ENCODE results near the gene PLB1. TPM values are rescaled to one million over a fixed set of nuclear protein-coding genes. Genes with fewer than 3 reads are reported as not detected.

Gene PLB1
- total RNA-seq, 1 donor from 2014 or later: 1.9 TPM

DNA sequence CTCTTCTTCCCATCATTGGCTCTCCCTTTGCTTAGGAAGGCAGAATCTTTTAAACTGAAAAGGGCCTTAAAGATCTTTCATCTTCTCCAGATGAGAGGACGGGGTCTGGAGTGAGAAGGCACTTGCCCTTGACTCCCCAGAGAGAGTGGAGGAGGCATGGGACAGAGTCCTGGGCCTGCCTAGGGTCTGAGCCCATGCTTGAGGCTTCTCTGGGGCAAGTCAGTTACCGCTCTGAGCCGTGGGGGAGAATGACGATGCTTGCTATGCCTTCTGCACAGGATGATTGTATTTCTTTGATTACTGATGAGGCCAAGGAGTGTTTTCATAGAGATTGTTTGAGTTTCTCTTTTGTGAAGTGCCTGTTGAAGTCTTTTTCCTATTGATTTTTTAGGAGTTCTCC is 921 bp downstream of the PLB1 start:
- no peak for DNase-seq (ENCODE audit: low spot score)

DNA sequence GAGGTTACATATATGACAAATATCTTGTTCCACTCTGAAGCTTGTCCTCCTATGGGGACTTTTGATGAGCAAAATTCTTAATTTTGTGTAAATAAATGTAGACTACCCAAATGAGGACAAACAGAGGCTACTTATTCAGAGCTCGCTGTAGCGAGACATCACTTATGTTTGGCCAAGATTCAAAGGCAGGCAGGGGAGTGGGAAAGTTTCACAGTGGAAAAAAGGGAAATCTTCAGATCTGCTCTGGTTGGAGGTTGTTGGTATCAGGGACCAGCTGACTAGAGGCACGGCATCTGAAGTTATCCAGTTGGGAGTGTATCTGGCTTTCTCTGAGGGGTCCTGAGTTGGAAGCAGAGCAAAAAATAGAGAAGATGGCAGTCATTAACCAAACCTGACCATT is 1.3 kb downstream of the PLB1 start:
- no peak for DNase-seq (ENCODE audit: low spot score)

DNA sequence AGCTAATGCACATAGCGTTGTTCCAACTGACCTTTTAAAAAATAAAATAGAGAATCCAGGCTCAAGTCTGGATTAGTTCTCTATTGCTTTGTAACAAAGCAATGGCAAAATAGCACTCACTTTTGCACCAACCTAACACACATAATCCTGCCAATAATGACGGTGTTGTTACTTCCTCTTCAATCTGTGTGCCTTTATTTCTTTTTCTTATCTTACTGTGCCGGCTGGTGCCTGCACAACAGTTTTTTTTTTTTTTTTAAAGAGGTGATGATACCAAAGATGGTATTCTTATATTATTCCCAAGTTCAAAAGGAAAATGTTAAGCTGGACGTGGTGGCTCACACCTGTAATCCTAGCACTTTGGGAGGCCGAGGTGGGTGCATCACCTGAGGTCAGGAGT is 3.4 kb downstream of the PLB1 start:
- DNase-seq (ENCODE audit: low spot score): no peak

DNA sequence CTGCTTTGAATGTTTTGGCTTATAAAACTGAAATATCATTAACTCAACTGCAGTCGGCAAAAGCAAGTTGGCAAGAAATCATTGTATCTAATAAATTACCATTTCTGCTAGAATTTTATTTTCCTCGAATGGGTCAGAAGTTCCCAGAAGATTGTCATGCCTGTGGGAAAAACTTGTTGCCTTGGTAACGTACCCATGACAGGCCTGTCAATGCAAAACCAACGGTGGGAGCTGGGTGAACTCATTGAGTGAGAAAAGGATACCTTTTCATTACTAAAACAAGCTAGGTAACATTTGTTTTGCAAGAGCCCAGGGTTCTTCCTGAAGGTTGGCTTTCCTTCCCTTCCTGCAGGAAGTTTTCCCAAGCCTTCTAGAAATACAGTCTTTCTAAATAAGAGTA is 9.5 kb downstream of the PLB1 start:
- no peak for DNase-seq (ENCODE audit: low spot score)

DNA sequence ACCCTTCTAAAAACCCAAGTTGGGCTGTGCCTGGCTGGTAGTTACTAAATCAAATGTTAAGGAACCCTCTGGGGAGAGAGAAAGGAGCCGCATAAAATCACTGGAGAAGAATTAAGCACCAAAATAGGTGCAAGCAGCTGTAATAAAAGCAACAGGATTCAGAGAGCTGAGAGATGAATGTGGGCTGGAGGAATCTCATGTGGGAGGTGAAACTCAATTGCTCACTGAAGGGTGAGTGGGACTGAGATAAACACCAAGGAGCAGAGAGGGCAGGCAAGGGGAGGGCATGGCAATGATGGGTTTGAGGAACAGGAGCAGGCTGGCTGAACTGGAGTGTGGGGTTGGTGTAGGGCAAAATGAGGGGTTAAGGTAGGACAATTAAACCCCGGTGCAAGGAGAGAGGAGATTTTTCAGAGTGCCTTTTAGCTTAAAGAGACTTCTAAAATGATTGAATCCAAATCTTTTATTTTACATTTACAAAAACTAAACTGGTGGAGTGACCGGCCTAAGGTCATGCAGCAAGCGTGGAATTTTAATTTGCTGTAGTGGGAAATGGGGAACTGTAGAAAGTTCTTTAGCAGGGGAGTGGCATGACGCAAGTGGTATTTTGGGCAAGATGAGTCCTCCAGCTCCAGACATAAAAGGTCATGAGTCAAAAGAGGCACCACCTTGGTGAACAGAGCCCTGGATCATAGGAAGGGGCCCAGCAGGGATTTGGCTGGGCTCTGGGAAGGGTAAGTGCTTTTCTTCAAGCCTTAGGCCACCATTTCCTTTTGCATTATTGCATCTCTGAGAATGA is 10.5 kb downstream of the PLB1 start:
- DNase-seq (ENCODE audit: low spot score): no peak

DNA sequence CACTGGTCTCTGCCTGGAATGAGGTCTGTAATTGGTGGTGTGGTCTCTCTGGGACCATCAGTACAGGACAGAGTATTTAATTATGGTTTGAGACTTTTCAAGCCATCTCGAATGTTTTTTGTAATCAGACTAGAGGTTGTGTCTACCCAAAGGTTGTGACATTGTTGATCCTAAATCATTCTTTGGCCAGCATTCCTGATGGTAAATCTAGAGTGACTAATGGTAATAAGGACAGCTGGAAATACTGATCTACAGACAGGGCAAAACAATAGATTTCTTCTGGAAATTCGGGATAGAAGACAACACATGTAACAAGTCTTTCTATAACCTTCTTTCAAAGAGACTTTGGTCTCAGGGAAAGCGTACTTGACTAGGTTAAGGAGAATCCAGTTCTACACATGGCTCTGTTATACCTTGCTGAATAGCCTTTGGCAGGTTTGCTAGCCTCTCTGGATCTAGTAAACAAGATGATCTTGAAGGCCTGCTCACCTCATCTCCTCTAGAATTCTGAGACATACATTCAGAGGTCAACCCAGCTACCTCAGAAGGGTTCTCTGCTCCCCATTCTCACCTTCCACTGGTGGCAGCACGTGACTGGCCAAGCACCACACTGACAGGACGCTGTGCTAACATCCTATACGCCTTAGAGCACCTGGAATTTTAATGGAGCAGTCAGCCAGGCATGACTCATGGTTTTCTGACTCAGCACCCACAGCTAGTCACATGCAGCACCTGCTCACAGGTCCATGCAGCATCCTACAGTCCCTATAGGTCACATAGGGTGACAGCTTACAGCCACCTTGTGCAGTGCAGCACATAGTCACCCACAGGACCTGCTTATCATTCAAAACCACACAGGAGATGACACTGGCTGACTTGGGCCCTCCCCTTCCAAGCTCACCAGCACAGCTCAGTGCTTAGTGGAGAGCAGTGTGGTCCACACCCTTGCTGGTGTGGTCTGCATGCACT is 12.2 kb downstream of the PLB1 start:
- DNase-seq (ENCODE audit: low spot score): no peak

DNA sequence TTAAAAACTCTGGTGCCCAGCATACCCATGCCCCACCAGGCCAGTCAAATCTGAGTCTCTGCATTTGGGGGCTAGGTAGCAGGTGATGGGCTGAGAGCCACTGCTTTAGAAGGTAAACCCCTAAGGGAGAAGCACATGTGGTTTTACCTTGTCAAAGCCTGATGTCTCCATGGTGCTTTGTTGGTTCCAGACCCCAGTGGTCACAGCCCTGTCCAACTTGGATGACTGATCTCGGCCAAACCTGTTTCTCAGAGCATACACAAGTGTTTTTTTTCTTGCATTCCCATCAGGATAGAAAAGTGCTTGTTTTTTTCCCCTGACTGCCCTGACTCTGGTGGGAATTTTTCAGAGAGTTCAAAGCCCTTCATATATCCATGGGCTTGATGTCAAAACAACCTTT is 13.5 kb downstream of the PLB1 start:
- no peak for DNase-seq (ENCODE audit: low spot score)

DNA sequence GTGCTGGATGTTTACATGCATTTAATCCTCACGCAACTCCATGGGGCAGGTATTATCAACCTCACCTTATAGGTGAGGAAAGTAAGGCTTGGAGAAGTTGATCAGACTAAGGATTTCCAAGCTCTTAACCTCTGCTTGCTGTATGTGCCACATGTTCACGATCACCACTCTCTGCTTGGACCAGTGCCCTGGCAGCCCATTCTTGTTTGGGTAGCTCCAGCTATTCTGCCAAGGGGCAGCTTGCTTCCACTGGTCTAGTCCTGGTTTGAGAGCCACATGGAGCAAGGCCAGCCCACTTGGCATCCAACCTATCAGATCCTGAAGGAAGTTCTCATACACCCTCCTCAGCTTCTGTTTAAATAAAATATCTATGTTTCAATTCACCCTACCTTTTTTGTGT is 14.3 kb downstream of the PLB1 start:
- no peak for DNase-seq (ENCODE audit: low spot score)

DNA sequence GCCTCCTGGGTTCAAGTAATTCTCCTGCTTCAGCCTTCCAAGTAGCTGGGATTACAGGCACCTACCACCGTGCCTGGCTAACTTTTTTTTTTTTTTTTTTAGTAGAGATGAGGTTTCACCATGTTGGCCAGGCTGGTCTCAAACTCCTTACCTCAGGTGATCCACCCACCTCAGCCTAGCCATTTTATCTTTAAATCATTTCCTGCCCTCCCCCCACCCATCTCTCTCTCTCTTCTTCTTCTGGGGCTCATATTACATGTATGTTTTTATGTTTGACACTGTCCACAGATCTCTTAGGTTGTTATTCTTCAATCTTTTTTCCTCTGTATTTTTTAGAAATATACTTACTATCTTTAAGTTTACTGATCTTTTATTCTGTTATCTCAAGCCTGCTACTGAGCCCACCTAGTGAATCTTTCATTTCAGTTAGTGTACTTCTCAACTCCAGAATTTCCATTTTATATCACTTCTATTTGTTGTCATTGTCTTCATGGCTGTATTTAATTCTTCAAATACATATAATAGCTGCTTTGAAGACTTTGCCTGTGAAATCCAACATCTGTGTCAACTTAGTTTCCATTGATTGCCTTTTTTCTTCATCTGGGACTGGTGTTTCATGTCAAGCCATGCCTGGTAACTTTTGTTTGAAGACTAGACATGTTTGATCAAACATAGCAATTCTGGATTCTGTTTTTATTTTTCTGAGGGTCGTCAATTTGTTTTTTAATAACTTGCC is 16.2 kb downstream of the PLB1 start:
- DNase-seq (ENCODE audit: low spot score): no peak

DNA sequence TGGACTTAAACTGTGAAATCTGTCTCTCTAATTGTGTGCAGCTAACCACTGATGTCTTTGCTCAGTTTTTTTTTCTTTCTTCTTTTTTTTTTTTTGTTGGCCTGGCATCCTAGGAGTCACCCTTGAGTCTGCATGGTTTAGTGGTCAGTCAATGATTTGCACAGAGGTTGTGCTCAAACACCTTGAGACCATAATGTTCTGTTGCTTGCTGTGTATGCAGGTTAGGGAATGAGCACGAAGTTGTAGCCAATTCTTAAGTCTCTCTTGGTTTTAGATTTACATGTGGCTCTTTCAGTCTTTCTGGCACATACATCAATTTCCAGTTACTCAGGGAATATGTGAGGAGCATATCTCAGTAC is 16.7 kb downstream of the PLB1 start:
- no peak for DNase-seq (ENCODE audit: low spot score)

DNA sequence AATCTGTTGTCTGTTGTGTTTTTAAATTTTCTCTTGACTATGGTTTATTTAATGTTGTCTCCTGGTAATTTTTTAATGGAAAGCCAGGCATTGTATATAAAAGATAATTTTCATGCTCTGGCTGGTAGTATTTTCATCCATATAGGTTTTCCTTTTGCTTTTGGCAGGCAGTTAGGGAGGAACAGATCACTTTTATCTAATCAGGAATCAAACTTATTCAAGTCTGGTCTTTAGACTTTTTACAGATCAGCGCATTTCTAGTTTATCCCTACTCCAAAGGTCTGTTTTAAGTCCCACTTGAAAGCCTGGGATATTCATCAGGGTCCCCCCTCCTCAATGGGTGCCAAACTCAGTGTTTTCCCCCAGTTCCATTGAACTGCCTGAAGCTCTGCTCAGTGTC is 17.2 kb downstream of the PLB1 start:
- DNase-seq (ENCODE audit: low spot score): peak; percentile 88

DNA sequence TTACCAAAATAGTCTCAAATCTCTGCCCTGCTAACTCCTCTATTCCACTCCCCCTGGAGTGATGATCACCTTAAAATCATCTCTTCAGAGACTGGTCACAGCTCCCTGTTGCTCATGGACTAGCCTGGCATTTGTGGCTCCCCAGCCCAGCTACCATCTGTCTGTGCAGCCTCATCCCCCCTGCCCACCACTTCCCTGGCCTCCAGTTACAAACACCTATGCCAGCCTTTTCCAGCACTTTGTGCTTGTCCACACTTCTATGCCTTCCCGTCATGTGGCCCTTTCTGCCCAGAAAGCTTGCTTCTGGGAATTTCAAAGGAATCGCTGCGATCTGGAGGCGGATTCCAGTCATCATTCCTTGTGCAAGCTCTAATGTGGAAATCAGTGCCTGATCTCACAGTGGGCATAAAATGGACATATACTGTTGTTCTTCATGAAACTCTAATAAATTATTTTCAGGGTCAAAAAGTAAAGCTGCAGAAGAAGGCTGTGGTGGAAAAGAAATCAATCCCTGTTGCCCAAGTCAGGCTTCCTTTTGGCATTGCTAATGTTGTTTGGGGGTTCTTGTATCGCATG is 19.4 kb downstream of the PLB1 start:
- no peak for DNase-seq (ENCODE audit: low spot score)

DNA sequence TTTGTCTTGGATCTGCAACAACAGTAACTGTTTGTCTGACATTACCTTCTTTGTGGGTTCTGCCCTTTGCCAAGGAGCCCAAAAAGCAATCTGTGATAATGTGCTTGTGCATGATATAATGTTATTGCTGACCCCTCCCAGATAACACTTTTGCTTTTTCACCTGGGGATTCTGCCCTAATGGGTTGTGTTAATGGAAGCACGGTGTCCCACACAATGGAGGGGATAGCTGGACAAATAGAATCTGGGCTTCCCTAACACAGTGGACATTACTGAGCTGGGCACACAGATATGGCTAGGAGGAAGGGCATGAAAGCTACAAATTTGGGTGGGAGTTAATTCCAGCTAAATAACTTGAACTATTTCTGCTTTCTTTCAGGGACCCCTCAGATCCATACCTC is 20.6 kb downstream of the PLB1 start:
- DNase-seq (ENCODE audit: low spot score): no peak

DNA sequence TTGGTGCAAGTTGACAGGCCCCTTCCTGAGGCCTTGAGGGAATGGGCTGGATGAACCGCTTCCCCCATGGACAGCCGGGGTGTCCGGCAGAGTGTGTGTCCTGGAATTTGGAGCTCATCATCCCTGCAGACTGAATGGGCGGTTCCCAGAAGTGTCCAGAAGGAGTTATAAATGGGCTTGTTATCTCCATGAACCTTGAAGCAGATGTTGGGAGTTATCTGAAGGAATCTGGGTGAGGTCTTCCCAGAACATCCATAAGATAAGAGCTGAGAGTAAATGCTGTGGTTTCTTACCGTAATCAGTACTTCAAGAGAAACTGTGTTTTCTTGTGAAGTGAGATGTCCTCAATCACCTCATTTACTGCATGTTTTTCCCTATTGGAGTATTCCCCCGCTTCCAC is 21.1 kb downstream of the PLB1 start:
- DNase-seq (ENCODE audit: low spot score): peak; percentile 93

DNA sequence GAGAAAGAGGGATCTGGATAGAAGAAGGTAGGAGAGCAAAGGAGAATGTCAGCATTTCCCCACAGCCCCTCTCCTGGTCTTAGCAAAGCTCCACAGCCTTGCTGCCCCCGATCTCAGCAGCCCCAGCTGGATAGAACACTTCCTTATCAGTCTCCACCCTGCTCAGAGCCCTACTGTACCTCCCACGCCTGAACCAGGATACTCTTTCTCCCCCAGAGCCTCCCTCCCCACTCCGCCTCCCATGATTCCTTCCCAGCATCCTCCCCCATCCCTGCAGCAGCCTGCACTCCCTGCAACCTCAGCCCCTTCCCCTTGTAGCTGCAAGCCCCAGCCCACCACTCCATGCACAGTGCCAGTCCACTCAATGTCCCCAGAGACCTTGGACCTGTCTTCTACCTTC is 25.8 kb downstream of the PLB1 start:
- DNase-seq (ENCODE audit: low spot score): peak; percentile 63

DNA sequence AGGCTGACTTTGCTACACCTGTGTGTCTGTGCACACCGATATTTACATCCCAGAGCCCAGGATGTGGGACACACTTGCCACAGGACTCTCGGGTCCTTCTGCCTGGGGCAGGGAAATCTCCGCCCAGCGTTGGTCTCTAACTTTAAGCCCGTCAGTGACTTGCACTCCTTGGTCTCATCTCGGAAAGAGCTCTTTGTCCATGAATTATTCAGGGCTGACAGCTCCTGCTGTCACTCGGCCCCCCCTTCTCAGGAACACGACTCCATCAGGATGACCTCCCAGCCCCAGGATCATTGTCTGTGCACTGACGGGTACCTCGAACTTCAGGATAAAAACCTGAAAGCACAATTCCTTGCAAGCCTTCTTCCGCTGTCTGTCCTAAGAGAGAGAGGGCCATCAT is 26.6 kb downstream of the PLB1 start:
- no peak for DNase-seq (ENCODE audit: low spot score)

DNA sequence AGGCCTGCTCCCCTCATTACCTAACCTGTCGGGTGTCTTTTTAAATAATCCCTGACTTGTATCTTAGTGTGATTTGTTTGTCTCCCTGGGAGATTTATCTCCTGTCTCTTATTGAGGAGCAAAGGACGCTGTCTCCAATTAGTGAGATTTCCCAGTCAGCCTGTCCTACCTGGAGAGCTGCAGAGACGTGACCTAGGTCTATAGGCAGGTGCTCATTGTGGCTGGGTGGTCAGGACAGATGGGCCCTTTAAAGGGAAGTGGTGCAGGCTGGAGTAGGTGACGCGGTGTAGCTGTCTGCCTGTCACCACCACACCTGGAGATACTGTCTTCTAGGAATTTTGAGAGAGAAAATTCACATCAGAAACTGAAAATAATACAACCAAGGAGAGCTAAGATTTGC is 28.0 kb downstream of the PLB1 start:
- no peak for DNase-seq (ENCODE audit: low spot score)

DNA sequence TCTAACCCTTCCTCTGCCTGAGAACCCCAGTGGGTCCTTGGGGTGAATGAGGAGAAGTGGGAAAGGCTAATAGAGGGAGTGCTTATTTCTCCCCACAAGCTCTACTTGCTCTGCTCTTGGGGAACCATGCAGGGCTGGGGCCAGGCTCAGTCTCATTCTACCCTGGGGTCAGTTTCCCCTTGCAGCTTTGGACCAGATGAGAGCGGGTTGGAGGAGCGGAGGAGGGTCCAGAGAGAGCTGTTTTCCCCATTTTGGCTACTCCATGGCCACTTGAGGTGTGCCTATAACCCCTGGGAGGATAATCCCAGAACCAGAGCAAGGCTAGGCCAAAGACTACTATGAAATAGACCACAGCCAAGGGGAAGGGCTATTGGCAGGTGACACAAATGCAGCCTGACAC is 29.6 kb downstream of the PLB1 start:
- DNase-seq (ENCODE audit: low spot score): no peak

DNA sequence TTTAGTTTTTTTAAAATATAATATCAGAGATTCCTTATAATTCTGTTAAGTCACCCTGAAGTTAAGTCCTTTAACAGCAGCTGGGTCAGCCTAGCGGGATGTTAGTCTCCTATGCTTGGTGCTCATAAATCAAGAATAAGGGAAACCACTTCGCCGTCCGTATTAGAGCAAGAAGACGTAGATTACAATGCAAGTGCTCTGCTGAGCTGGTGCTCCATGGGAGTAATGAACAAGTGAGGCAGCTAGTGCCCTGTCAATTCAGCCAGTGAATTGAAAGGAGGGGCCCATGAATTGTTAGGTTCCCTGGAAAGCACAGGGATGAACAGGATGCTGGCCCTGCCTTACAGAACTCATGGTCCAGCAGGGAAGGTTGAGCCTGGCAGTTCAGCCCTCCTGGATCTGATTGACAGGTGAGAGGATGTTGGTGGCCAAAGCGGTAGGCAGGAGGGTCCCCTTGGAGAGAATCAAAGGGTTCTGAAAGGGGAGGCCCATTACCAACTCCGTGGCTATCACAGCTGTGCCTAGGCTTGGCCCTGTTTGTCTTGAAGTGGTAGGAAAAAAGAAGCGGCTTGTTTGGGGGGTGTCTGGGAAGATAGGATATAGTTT is 30.8 kb downstream of the PLB1 start:
- no peak for DNase-seq (ENCODE audit: low spot score)

DNA sequence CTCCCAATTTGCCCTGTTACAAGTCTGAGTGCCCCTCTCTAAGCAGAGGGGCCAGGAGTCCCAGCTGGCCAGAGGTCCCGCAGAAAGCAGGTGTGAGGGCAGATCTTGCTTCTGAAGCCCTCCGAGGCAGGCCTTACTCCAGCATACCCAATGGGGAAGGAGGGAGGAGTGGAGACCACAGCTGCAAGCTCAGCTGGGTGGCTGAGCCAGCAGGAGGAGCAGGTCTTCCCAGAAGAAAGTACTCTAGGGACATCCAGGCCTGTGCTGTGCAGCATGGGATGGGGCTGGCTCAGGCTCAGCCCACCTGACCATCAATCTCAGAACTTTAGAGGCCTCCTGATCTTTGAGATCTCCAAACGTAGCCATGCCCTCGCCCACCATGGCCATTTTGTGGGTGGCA is 31.3 kb downstream of the PLB1 start:
- no peak for DNase-seq (ENCODE audit: low spot score)

DNA sequence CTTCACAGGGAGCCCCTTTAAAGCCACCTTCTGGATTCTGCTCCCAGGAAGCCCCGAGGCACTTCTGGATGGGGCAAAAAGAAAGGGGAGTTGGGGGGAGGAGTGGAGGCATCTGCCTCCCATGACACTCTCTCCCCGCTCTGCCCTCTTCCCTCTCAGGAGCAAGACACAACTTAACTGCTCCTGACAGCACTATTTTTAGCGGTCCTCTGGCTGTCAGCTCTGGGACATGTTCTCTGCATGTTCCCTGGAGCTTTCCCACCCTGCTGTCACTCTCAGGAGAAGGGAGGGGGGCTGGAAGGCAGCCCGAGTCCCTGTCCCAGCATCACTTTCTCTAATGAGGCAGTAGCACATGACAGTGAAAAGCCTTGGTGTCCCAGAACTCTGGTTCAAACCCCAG is 32.3 kb downstream of the PLB1 start:
- DNase-seq (ENCODE audit: low spot score): peak; percentile 55

DNA sequence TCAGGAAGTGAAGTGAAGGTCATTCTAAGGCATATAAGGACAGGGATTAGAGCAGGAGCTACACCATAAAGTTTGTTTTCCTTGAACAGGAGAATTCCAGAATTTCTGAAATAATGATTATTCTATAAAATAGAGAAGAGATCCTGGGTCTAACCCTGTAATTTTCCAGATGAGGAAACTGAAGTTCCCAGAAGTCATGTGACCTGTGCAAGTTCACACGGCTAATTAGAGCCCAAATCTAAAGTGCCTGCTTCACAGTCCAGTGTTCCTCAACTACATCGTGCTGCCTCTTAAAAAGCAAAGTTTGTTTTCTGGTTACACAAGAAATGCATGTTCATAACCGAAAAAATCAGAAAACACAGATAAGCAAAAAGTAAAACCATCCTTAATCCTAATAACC is 34.9 kb downstream of the PLB1 start:
- no peak for DNase-seq (ENCODE audit: low spot score)
